HCT116 (cell line): Measurements from ENCODE around the gene MED7.

Source experiments
- CEBPB ChIP-seq: IDR thresholded peaks from 2 replicates; pipeline ENCODE4 v1.6.1; 2012; ENCODE audit warnings: low read depth
- EZH2 ChIP-seq: fragments of 200-600 bp; sonication (generic); IDR thresholded peaks from 2 replicates; pipeline ENCODE4 v1.6.1; 2017; ENCODE audit warnings: antibody characterized with exemption, mixed run types
- JUND ChIP-seq: IDR thresholded peaks from 2 replicates; pipeline ENCODE4 v1.6.1; 2012
- POLR2A ChIP-seq: IDR thresholded peaks from 2 replicates; pipeline ENCODE4 v1.7.0; 2011; ENCODE audit warnings: borderline replicate concordance; ENCODE audit not compliant: insufficient read depth, insufficient read length; ENCODE audit errors: extremely low read depth
- POLR2AphosphoS5 ChIP-seq: IDR thresholded peaks from 2 replicates; pipeline ENCODE4 v1.6.1; 2011; ENCODE audit warnings: mild to moderate bottlenecking, low read depth, low read length, moderate library complexity
- SP1 ChIP-seq: IDR thresholded peaks from 2 replicates; pipeline ENCODE4 v1.6.1; 2012; ENCODE audit warnings: low read depth
- TF ChIP-seq, protein P1 (sequence below), 3 experiments: fragments of 200-600 bp in 1 of 3; sonication (generic) in 1 of 3; IDR thresholded peaks in 2 of 3; conservative IDR thresholded peaks in 1 of 3; 2 replicates each; pipeline ENCODE4 v1.5.1; 2012 to 2017; ENCODE audit warnings: low read depth in 2 of 3, low read length in 2 of 3, antibody characterized with exemption in 1 of 3, borderline replicate concordance in 1 of 3, control low read depth in 1 of 3, mild to moderate bottlenecking in 1 of 3, mixed read lengths in 1 of 3, mixed run types in 1 of 3, moderate library complexity in 1 of 3; ENCODE audit not compliant: insufficient read depth in 1 of 3
- TF ChIP-seq, protein P2 (sequence below): IDR thresholded peaks from 2 replicates; pipeline ENCODE4 v1.6.1; 2012

DNA sequence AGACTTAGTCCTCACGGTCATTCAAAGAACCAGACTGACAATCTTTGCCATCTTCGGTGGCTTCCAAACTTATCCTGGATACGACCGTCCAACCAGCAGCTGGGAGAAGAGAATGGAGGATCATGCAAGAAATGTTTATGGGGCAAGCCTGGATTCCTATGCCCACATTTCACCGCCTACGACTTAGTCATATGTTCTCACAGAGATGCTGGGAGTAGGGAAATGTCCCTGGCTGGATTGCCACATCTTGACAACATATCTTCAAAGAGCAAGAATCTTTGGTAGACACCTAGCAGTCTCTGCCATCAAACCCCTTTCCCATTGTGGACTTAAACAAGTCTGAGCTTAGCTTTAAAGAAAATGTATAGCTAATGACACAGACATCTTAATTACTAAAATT, 5.0 kb downstream of the MED7 start:
- TF ChIP-seq, protein P1, sequence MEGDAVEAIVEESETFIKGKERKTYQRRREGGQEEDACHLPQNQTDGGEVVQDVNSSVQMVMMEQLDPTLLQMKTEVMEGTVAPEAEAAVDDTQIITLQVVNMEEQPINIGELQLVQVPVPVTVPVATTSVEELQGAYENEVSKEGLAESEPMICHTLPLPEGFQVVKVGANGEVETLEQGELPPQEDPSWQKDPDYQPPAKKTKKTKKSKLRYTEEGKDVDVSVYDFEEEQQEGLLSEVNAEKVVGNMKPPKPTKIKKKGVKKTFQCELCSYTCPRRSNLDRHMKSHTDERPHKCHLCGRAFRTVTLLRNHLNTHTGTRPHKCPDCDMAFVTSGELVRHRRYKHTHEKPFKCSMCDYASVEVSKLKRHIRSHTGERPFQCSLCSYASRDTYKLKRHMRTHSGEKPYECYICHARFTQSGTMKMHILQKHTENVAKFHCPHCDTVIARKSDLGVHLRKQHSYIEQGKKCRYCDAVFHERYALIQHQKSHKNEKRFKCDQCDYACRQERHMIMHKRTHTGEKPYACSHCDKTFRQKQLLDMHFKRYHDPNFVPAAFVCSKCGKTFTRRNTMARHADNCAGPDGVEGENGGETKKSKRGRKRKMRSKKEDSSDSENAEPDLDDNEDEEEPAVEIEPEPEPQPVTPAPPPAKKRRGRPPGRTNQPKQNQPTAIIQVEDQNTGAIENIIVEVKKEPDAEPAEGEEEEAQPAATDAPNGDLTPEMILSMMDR (IDR thresholded peaks at IDR 0.05 in 2 of 3, conservative IDR thresholded peaks at IDR 0.05 in 1 of 3; ENCODE audit: borderline replicate concordance in 1 of 3, insufficient read depth in 1 of 3, low read depth in 2 of 3, low read length in 2 of 3), result no peak
- TF ChIP-seq SP1 (no peak), POLR2AphosphoS5 (no peak), CEBPB (no peak), JUND (no peak), POLR2A (no peak), EZH2 (no peak)
- TF ChIP-seq, protein P2, sequence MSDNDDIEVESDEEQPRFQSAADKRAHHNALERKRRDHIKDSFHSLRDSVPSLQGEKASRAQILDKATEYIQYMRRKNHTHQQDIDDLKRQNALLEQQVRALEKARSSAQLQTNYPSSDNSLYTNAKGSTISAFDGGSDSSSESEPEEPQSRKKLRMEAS, result no peak
